T-helper 1 cell treated with Interleukin-12 subunit alpha and Interleukin-12 subunit beta and Interleukin-4 antibody, amounts not matched to agents 30 μg/mL and 1 μg/mL, for 36 hours (primary cell): ENCODE data around the gene GPRIN3.
"Not testable (repeated sequence)": the region's sequence is repeated elsewhere in the genome, so short reads cannot be mapped to it uniquely, and the experiment has no call there.

Source experiments
- H3K27ac Mint-ChIP-seq: one replicate; pipeline ENCODE4 v1.8.0; 2021; ENCODE audit warnings: mild to moderate bottlenecking, mixed read lengths
- H3K27me3 Mint-ChIP-seq: one replicate; pipeline ENCODE4 v1.8.0; 2021; ENCODE audit warnings: low read depth, mixed read lengths
- H3K36me3 Mint-ChIP-seq: one replicate; pipeline ENCODE4 v1.8.0; 2021; ENCODE audit warnings: low read depth, mixed read lengths
- H3K4me1 Mint-ChIP-seq: one replicate; pipeline ENCODE4 v1.8.0; 2021; ENCODE audit warnings: low read depth, mixed read lengths
- H3K4me3 Mint-ChIP-seq: one replicate; pipeline ENCODE4 v1.8.0; 2021; ENCODE audit warnings: mild to moderate bottlenecking, moderate library complexity, mixed read lengths
- H3K9me3 Mint-ChIP-seq: one replicate; pipeline ENCODE4 v1.8.0; 2021; ENCODE audit warnings: mixed read lengths

The GPRIN3 gene

DNA sequence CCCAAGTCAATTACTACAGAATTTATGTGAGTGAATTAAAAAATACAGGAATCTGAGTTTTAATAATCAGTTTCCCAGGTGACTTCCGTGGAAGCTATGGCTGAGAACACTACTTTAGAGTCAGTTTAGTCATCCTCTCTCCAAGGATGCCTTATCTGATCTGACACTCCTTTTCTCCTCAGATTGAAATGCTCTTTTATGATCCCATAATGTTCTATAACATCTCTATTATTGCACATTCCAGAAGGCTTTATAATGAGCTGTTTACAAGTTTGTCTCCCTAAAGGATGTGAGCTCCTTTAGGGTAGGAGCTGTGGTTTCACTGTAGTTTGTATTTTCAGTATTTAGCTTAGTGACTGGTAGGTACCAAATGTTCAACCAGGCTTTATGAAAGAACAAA is 90.0 kb downstream of the GPRIN3 start:
- Mint-ChIP-seq H3K27ac (no peak overlapping the region), H3K27me3 (peaks cover 8% of the 10 kb centered on the region), H3K9me3 (no peaks in the 10 kb centered on the region), H3K36me3 (no peaks in the 10 kb centered on the region), H3K4me1 (peaks cover 6% of the 10 kb centered on the region), H3K4me3 (no peak overlapping the region)

DNA sequence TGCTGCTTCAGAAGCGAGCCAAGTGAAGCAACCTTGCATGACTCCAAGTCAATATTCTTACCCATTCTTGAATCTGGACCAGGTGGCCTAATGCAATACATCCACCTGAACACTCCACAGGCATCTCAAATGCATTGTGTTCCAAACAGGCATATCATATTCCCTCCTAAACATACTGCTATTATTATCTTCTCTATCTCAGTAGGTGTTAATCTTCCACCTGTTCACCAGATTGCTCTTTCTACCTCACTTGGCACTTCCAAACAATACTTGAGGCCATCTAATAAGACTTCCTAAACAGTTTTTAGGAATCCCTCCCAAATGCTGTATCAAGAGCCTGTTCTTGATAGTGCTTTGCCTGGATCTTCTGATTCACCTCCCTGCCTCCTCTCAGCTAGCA is 90.7 kb downstream of the GPRIN3 start:
- Mint-ChIP-seq H3K9me3 (no peaks in the 10 kb centered on the region), H3K27ac (no peak overlapping the region), H3K36me3 (no peaks in the 10 kb centered on the region), H3K27me3 (peaks cover 14% of the 10 kb centered on the region), H3K4me1 (peaks cover under 1% of the 10 kb centered on the region), H3K4me3 (no peak overlapping the region)

DNA sequence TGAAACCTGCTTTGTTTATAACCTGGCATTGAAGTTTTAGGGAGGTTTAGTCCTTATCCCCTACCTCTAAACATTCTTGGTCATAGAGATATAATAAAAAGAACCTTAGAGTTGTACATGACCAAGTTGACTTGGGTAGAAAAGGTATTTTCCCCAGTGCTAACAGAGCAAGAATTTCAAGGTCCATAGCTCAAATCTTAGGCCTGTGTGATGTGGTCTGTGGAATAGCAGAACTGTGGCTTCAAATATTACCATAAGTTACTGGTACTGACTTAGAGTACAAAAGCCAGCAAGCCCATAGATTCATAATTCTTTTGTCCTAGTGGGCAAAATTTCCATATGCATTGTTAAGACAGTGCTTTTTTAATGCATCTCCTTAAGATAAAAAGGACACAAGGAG is 91.2 kb downstream of the GPRIN3 start:
- Mint-ChIP-seq H3K4me1 (no peaks in the 10 kb centered on the region), H3K9me3 (no peaks in the 10 kb centered on the region), H3K27ac (no peak overlapping the region), H3K4me3 (no peak overlapping the region), H3K36me3 (no peaks in the 10 kb centered on the region), H3K27me3 (peaks cover 14% of the 10 kb centered on the region)

DNA sequence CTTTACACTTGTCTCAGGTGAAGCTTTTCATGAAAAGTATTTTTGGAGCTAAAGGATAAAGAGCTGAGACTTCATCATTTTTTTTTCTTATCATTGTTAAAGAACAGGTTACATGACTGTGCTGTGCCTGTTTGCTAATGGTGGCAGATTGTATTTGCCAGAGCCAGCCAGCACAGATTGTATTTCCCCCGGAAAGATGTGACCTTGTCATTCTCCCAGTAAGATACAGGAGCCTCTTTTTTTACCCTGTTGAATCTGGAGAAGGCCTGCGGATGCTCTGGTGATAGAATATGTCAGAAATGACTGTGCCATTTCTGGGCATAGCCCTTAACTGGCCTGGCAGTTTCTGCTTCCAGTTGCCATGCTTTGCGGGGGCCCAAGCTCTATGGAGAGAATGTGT is 91.9 kb downstream of the GPRIN3 start:
- H3K9me3 Mint-ChIP-seq, result no peaks in the 10 kb centered on the region
- no peak overlapping the region for H3K4me3 Mint-ChIP-seq
- H3K27ac Mint-ChIP-seq, result no peak overlapping the region
- H3K4me1 Mint-ChIP-seq, result no peaks in the 10 kb centered on the region
- peaks cover 14% of the 10 kb centered on the region for H3K27me3 Mint-ChIP-seq
- no peaks in the 10 kb centered on the region for H3K36me3 Mint-ChIP-seq

DNA sequence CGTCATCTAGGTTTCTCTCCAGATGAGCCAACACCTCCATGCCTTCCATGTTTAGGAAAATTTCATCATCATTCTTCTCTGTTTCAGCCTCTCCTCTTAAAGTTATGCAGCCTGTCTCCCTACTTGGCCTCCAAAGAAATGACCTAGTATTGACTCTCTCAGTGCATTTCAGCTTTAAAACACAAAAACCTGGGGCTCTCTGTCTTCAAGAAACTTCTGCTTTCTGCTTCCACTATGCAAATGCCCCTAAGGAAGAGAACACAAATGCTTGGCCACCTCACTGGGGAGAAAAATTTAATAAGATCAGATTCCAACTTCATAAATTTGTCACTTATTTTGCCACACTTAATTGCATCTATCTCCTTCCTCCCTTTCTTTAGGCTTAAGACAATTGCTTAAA is 93.3 kb downstream of the GPRIN3 start:
- Mint-ChIP-seq H3K27ac (no peak overlapping the region), H3K36me3 (no peaks in the 10 kb centered on the region), H3K4me3 (no peak overlapping the region), H3K27me3 (peaks cover 18% of the 10 kb centered on the region), H3K4me1 (no peaks in the 10 kb centered on the region), H3K9me3 (peaks cover 3% of the 10 kb centered on the region)

DNA sequence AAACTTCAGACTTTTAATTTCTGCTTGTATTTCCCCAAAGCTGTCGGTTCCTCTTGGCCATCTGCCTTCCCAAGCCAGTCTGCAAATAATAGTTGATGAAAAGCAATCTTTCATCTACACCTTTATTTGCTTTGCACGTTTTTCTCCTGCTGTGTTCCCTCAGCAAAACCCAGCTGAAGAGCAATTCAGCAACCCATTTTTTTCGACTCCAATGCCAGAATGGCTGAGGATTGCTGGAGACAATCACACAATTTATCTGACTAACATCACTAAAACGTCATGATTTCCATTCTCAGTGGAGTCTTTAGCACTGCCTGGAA is 94.3 kb downstream of the GPRIN3 start:
- Mint-ChIP-seq H3K27me3 (peaks cover 15% of the 10 kb centered on the region), H3K4me3 (no peak overlapping the region), H3K27ac (no peak overlapping the region), H3K9me3 (peaks cover 9% of the 10 kb centered on the region), H3K36me3 (no peaks in the 10 kb centered on the region), H3K4me1 (no peaks in the 10 kb centered on the region)

DNA sequence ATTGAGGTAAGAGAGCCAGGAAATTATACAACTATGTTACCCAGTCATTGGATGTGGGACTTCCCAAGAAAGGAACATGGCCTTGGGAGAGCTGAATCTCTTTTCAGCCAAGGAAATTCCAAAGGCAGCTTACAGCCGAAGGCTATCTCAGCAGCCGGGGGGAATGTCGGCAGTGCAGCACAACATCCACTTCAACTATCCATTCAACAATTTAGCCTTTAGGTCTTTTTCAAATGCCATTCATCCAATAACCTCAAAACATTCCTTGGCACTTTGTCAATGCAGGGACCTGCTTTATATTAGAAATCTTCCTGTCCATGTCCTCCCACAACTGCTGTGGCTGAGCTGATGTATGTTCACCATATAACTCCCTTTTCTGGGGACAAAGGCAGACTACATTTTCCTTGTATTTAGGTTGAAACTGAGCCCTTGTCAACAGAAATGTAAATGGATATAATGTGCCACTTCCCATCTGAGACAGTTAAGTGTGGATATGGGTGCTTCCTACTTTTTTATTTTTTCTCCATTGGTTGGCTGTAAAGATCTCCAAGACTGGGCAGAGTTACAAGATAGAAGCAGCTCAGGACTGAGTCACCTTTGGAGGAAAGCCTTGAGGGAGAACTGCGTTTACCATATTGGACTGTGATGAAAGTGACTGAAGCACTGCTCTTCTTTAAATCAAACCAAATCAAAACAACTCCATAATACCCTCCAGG is 94.8 kb downstream of the GPRIN3 start:
- Mint-ChIP-seq H3K27me3 (peaks cover 14% of the 10 kb centered on the region), H3K4me1 (no peaks in the 10 kb centered on the region), H3K27ac (no peak overlapping the region), H3K4me3 (no peak overlapping the region), H3K9me3 (peaks cover 14% of the 10 kb centered on the region), H3K36me3 (no peaks in the 10 kb centered on the region)

DNA sequence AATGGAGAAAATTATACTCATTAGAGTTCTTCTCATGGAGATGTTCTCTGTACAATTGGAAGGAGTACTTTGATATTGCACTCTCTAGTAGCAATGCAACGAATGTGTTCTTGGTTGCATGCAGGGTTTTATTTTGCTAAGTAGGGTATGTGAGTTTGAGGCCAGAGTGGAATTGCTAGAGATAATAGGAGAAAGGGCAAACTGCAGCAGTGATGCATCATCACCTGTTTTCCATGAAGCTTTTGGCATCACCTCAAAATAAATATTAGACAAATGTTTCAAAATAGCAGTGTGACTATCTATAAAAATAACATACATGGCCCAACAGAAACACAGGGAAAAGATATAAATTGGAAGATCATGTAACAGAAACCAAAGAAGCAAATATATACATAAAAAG is 103.0 kb downstream of the GPRIN3 start:
- H3K4me3 Mint-ChIP-seq, result no peak overlapping the region
- no peaks in the 10 kb centered on the region for H3K36me3 Mint-ChIP-seq
- H3K4me1 Mint-ChIP-seq, result no peaks in the 10 kb centered on the region
- no peak overlapping the region for H3K27ac Mint-ChIP-seq
- no peaks in the 10 kb centered on the region for H3K27me3 Mint-ChIP-seq
- peaks cover 15% of the 10 kb centered on the region for H3K9me3 Mint-ChIP-seq

DNA sequence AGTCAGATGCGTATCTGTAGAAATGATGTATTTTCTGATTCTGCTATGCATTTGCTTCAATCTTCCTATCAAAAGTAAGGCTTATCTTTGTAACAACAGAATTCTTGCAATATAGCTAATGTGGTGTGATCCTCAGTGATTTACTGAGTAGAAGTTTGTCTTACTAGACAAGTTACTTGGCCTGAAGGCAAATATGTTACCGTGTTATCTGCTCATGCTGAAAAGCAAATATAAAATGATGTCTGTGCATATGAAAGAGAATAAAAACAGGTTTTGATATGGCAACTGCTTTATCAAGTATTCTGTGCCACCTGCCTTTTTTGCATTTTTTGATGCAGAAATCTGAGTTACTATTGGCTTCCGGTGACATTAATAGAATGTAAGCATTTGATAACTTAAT is 103.7 kb downstream of the GPRIN3 start:
- Mint-ChIP-seq H3K9me3 (peaks cover 11% of the 10 kb centered on the region), H3K27me3 (no peaks in the 10 kb centered on the region), H3K27ac (no peak overlapping the region), H3K4me3 (no peak overlapping the region), H3K4me1 (no peaks in the 10 kb centered on the region), H3K36me3 (no peaks in the 10 kb centered on the region)

DNA sequence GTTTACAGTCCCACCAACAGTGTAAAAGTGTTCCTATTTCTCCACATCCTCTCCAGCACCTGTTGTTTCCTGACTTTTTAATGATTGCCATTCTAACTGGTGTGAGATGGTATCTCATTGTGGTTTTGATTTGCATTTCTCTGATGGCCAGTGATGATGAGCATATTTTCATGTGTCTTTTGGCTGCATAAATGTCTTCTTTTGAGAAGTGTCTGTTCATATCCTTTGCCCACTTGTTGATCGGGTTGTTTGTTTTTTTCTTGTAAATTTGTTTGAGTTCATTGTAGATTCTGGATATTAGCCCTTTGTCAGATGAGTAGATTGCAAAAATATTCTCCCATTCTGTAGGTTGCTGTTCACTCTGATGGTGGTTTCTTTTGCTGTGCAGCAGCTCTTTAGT is 108.2 kb downstream of the GPRIN3 start:
- not testable (repeated sequence) for H3K4me1 Mint-ChIP-seq, H3K9me3 Mint-ChIP-seq, H3K27ac Mint-ChIP-seq, H3K27me3 Mint-ChIP-seq, H3K36me3 Mint-ChIP-seq, H3K4me3 Mint-ChIP-seq

DNA sequence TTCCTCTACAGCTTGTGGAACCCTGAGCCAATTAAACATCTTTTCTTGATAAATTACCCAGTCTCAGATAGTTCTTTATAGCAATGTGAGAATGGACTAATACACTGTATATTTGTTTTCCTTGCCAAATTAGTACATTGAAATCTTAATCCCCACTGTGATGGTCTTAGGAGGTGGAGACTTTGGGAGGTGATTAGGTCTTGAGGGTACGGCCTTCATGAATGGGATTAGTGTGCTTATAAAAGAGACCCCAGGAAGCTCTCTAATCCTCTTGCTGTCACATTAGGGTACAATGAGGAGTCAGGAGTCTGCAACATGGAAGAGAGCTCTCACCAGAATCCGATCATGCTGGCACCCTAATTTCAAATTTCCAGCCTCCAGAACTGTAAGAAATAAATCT is 109.7 kb downstream of the GPRIN3 start:
- Mint-ChIP-seq H3K27me3 (peaks cover 9% of the 10 kb centered on the region), H3K36me3 (no peaks in the 10 kb centered on the region), H3K4me1 (no peaks in the 10 kb centered on the region), H3K27ac (no peak overlapping the region), H3K9me3 (no peaks in the 10 kb centered on the region), H3K4me3 (no peak overlapping the region)

DNA sequence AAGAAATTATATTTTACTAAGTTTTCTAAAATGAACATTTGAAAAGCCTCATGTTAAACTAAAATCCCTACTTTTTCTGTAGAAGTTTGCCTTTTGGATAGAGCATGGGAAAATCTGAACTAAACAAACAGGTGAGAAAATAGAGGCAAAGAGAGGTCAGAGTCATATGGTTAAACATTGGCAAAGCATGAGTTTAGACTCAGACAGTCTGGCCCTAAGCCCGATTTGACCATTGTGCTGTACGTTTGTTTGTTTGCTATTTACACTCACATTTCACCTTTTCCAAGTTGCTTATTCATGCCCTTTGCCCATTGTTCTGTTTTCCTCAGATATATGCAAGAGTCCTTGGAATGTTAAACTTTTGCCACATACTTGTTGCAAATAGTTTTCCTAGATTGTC is 110.9 kb downstream of the GPRIN3 start:
- H3K36me3 Mint-ChIP-seq, result no peaks in the 10 kb centered on the region
- no peaks in the 10 kb centered on the region for H3K9me3 Mint-ChIP-seq
- no peak overlapping the region for H3K4me3 Mint-ChIP-seq
- H3K27me3 Mint-ChIP-seq, result peaks cover 9% of the 10 kb centered on the region
- no peaks in the 10 kb centered on the region for H3K4me1 Mint-ChIP-seq
- H3K27ac Mint-ChIP-seq, result no peak overlapping the region

DNA sequence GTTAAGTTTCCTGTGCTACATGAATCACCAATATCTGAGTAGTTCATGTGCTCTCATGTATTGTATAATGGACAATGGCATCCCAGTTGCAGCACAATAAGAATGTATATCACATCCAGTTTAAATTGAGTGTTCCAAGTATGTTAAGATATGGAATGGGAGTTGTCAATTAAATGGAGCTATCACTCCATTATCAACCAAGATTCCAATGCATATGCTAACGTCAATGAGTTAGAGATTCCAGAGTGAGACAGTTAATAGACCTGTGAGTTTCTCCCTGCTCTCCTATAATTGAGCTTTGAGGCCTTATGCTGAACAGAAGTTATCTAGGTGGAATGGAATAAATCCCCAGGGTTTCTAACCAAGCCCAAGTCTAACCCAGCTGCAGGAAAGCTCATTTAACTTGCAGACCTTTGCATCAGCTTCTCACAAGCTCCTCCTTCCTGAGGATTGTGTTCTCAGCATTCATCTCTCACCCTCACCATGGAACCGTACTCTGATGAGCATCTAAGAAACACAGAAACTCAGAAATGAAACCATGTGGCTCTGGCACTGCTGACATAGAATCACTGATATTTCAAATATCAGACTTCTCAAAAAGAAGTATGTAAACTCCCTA is 111.4 kb downstream of the GPRIN3 start:
- H3K36me3 Mint-ChIP-seq, result no peaks in the 10 kb centered on the region
- peaks cover 9% of the 10 kb centered on the region for H3K27me3 Mint-ChIP-seq
- H3K4me3 Mint-ChIP-seq, result no peak overlapping the region
- no peaks in the 10 kb centered on the region for H3K9me3 Mint-ChIP-seq
- no peak overlapping the region for H3K27ac Mint-ChIP-seq
- H3K4me1 Mint-ChIP-seq, result no peaks in the 10 kb centered on the region

DNA sequence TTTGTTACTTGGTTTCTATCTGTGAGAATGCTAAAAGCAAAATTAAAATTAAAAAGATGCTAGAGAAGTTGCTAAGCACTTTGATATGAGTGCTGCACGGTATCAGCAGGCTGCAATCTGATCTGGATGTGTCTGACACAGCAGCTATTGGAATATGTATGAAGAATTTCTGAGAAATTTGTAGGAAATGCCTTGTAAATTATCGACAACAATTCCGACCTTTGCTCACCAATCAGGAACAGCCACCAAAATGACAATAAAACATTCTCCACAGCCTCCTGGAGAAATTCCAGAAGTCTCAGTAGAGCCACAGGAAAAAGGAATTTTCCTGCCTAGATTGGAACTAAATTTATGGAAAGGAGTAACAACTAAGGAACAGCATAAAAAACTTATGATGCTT is 113.8 kb downstream of the GPRIN3 start:
- H3K27me3 Mint-ChIP-seq, result peaks cover 13% of the 10 kb centered on the region
- H3K4me1 Mint-ChIP-seq, result no peaks in the 10 kb centered on the region
- no peaks in the 10 kb centered on the region for H3K36me3 Mint-ChIP-seq

More for the DNA sequence above, 113.8 kb downstream of the GPRIN3 start:
- Mint-ChIP-seq H3K27ac (no peak overlapping the region), H3K4me3 (no peak overlapping the region), H3K9me3 (no peaks in the 10 kb centered on the region)
